ENCODE data around the gene FOXK2.
"Not testable (repeated sequence)": the region's sequence is repeated elsewhere in the genome, so short reads cannot be mapped to it uniquely, and the experiment has no call there.

The FOXK2 gene

GRCh38 chr17:82528484-82529265, 9.1 kb downstream of the FOXK2 start:
- in situ Hi-C loops (cut with MboI; ENCODE audit: low sequenced_read_pairs): loop anchor here (25.0 kb wide), 1 partner anchor 91 kb away; no protein-coding TSS in a partner anchor

DNA sequence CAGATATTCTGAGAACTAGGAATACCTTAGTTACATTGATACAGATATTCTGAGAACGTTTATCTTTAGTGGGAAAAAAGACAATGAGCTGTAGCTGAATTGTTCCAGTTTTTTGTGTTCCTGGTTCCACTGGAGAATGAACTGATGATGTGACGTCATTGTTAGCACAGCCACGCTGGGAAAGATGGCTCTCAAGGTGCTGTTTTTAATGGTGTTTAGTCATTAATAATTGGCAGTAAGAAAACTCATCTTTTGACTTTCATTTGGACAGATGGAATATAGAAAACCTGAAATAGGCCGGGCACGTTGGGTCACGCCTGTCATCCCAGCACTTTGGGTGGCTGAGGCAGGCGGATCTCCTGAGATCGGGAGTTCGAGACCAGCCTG, 10.4 kb downstream of the FOXK2 start:
- in situ Hi-C loops (cut with MboI; ENCODE audit: low sequenced_read_pairs): loop anchor here (25.0 kb wide), 1 partner anchor 93 kb away; no protein-coding TSS in a partner anchor

GRCh38 chr17:82531431-82531881, 11.9 kb downstream of the FOXK2 start:
- in situ Hi-C loops (cut with MboI; ENCODE audit: low sequenced_read_pairs): loop anchor here (25.0 kb wide), 1 partner anchor 94 kb away; no protein-coding TSS in a partner anchor

DNA sequence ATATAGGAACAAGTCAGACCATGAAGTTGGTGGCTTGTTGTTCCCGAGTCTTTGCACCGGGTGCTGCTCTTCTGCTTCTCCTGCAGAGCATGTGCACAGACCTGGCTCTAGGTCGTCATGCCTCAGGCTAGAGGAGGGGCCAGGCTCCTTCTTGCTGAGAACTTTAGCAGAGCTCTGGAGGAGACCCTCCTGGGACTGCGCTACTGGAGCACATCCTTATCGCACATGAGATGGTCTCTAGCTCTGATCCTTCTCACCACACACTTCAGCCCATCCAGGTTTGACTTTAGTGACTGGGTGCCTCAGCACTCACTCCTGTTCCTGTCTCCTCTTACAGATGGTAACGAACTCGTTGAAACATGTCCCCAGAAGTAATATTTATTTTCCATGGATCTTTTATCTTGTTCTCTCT, 14.9 kb downstream of the FOXK2 start:
- in situ Hi-C loops (cut with MboI; ENCODE audit: low sequenced_read_pairs): loop anchor here (25.0 kb wide), 1 partner anchor 97 kb away; no protein-coding TSS in a partner anchor

- in situ Hi-C loops (cut with MboI; ENCODE audit: low sequenced_read_pairs): loop anchor here (25.0 kb wide), 1 partner anchor 99 kb away; no protein-coding TSS in a partner anchor
Observed at GRCh38 chr17:82536512-82537201, 17.1 kb downstream of the FOXK2 start.

DNA sequence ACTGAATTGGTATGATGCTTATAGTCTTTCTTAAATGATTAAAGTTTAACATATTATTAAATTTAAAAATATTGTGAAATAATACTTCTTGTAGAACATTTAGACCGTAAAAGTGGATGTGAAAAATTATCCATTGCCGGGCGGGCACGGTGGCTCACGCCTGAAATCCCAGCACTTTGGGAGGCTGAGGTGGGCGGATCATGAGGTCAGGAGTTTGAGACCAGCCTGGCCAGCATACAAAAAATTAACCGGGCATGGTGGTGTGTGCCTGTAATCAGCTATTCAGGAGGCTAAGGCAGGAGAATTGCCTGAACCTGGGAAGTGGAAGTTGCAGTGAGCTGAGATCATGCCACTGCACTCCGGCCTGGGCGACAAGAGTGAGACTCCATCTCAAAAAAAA, 17.7 kb downstream of the FOXK2 start:
- in situ Hi-C loops (cut with MboI; ENCODE audit: low sequenced_read_pairs): loop anchor here (25.0 kb wide), 1 partner anchor 100 kb away; no protein-coding TSS in a partner anchor

DNA sequence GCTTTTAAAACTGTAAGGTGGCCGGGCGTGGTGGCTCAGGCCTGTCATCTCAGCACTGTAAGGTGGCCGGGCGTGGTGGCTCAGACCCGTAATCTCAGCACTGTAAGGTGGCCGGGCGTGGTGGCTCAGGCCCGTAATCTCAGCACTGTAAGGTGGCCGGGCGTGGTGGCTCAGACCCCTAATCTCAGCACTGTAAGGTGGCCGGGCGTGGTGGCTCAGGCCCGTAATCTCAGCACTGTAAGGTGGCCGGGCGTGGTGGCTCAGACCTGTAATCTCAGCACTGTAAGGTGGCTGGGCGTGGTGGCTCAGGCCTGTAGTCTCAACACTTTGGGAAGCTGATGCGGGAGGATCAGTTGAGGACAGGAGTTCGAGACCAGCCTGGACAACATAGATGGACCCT, 19.5 kb downstream of the FOXK2 start:
- in situ Hi-C loops (cut with MboI; ENCODE audit: low sequenced_read_pairs): loop anchor here (25.0 kb wide), 1 partner anchor 102 kb away; no protein-coding TSS in a partner anchor

DNA sequence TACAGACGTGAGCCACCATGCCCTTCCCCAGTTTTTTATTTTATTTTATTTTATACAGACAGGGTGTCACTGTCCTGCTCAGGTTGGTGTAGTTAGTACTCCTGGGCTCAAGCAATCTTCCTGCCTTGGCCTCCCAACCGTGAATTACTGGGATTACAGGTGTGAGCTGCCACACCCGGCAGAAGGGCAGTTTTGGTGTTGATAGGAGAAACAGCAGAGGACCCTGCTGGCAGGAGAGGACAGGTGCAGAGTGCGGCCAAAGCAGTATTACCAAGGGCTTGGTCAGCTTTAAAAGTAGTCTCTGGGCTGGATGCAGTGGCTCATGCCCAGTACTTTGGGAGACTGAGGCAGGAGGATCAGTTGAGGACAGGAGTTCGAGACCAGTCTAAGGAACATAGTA, 22.9 kb downstream of the FOXK2 start:
- in situ Hi-C loops (cut with MboI; ENCODE audit: low sequenced_read_pairs): loop anchor here (25.0 kb wide), 1 partner anchor 105 kb away; no protein-coding TSS in a partner anchor

DNA sequence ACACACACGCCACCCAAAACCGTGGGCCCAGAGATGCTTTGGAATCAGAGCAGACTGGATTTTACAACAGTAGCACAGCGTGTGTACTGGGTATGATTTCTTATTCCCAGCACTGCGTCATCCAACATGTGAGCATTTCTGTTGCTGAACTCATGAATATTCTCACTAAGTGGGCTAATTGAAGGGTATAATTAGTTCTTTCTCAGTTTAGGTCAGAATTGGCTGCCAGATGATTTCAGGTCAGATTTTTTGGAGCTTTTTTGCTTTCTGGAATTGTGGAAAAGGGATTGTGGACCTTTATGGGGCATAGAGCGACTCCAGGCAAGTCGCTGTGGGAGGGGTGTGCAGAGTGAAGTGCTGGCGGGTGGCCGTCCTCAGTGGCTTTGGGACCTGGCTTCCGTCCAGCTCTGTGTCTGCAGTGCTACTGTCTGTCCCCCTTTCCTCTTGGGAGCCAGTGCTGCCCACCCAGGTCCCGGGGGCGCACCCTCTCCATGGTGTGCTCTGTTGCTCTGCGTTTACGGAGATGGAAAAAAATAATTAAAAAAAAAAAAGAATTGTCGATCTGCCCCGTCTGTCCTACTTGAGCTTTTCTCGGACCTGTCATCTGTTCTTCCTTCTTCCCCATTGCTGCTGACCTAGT, 25.0 kb downstream of the FOXK2 start:
- in situ Hi-C loops (cut with MboI; ENCODE audit: low sequenced_read_pairs): loop anchor here (25.0 kb wide), 1 partner anchor 107 kb away; no protein-coding TSS in a partner anchor

GRCh38 chr17:82545071-82545462, 25.5 kb downstream of the FOXK2 start:
- in situ Hi-C loops (cut with MboI; ENCODE audit: low sequenced_read_pairs): loop anchor here (25.0 kb wide), 1 partner anchor 108 kb away; no protein-coding TSS in a partner anchor

DNA sequence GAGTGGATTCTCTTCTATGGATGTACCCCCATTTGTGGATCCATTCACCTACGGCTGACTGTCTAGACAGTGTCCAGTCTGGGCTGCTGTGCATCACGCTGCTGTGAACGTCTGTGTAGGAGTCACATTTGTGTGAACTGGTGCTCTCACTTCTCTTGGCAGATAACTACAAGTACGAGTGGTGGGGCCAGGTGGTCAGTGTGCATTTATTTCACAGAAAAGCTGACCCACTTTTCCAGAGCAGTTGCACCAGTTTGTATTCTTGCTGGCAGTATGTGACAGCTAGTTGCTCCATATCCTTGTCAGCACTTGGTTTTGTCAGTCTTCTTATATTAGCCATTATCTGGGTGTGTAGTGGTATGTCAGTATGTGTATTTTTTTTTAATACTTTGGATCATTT, 28.4 kb downstream of the FOXK2 start:
- in situ Hi-C loops (cut with MboI; ENCODE audit: low sequenced_read_pairs): loop anchor here (25.0 kb wide), 1 partner anchor 111 kb away; no protein-coding TSS in a partner anchor

GRCh38 chr17:82548681-82549303, 29.3 kb downstream of the FOXK2 start:
- in situ Hi-C loops (cut with MboI; ENCODE audit: low sequenced_read_pairs): loop anchor here (25.0 kb wide), 1 partner anchor 111 kb away; no protein-coding TSS in a partner anchor

GRCh38 chr17:82551779-82552457, 32.4 kb downstream of the FOXK2 start:
- in situ Hi-C loops (cut with MboI; ENCODE audit: low sequenced_read_pairs): no loop called here

DNA sequence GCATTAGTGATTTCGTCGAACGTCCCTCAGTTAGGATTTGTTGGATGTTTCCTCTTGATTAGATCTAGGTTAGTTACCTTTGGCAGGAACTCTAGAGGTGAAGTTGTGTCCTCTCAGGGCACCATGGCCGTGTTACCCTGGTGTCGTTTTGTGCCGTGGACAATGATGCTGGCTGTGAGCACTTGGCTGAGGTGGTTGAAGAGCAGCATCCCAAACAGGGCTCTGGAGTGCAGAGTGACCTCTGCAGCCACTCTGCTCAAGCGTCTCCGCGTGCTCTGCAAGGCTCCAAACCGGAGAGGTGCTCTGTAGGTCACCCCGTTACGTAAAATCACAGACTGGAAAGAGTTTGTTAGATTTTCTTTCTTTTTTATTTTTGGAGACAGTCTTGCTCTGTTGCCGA, 33.0 kb downstream of the FOXK2 start:
- in situ Hi-C loops (cut with MboI; ENCODE audit: low sequenced_read_pairs): no loop called here

DNA sequence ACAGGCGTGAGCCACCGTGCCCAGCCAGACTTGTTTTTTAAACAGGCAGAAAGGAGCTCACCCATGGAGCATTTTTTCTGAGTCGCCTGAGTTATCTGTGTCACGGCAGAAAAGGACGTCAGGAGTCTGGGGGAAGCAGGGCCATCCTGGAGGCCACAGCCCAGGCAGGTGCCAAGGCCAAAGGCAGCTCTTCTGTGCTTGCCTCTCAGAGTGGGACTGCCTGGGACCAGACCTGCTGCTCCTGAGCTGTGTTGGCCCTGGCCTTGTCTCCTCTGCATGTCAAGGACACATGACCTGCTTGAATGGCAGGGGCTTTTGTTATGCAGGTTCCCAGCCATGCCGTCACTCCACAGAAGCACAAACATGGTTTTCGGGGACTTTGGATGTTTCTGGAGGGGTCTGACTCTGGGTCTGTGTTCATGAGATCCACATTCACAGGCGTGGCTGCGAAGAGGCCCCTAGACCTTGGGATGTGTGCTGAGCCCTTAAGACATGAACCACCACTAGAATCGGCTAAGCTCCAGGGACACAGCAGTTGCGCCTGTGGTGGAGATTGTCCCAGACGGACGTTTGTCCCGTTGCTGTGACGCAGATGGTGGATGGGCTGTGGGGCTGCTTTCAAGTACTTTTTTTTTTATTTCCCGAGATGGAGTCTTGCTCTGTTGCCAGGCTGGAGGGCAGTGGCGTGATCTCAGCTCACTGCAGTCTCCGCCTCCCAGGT, 33.8 kb downstream of the FOXK2 start:
- in situ Hi-C loops (cut with MboI; ENCODE audit: low sequenced_read_pairs): no loop called here

- in situ Hi-C loops (cut with MboI; ENCODE audit: low sequenced_read_pairs): not testable (repeated sequence)
Observed at GRCh38 chr17:82557510-82557909, 38.0 kb downstream of the FOXK2 start.

- in situ Hi-C loops (cut with MboI; ENCODE audit: low sequenced_read_pairs): no loop called here
Observed at GRCh38 chr17:82559566-82560251, 40.2 kb downstream of the FOXK2 start.

GRCh38 chr17:82560252-82560642, 40.7 kb downstream of the FOXK2 start:
- in situ Hi-C loops (cut with MboI; ENCODE audit: low sequenced_read_pairs): no loop called here
